Kidney (tissue), 14 donors: ENCODE data around the gene TMEM108. TPM values are rescaled to one million over a fixed set of nuclear protein-coding genes. Genes with fewer than 3 reads are reported as not detected.

ENCODE experiments used
- DNase-seq, 5 donors: peaks; one replicate each; pipeline ENCODE4 v3.0.0-alpha.2; 2013 to 2020
- FAIRE-seq: peaks from 2 replicates; lab custom pipeline; 2012; peaks lifted over from hg19 to GRCh38; lab: Jason Lieb, UNC
- H3K27ac ChIP-seq, 2 donors: one replicate each; pipeline ENCODE4 v1.7.0; 2013; ENCODE audit warnings: low read depth in 2 of 2, low read length in 2 of 2, inconsistent platforms in 1 of 2
- H3K27me3 ChIP-seq: one replicate; pipeline ENCODE4 v1.7.1; 2013; ENCODE audit warnings: low read length, inconsistent platforms; ENCODE audit not compliant: control insufficient read depth, insufficient read depth
- H3K36me3 ChIP-seq, 3 donors: one replicate each; pipeline versions ENCODE4 v1.7.0 to v1.7.1; 2013; ENCODE audit warnings: low read length in 3 of 3, control low read depth in 1 of 3, inconsistent platforms in 1 of 3; ENCODE audit not compliant: insufficient read depth in 3 of 3, control insufficient read depth in 2 of 3
- H3K4me1 ChIP-seq, 3 donors: one replicate each; pipeline versions ENCODE4 v1.7.0 to v1.7.1; 2013; ENCODE audit warnings: low read length in 3 of 3, inconsistent platforms in 1 of 3, low read depth in 1 of 3; ENCODE audit not compliant: control insufficient read depth in 2 of 3, insufficient read depth in 2 of 3
- H3K4me3 ChIP-seq, 3 donors: one replicate each; pipeline versions ENCODE4 v1.7.0 to v1.8.1; 2013; ENCODE audit warnings: low read length in 3 of 3, control low read depth in 1 of 3, inconsistent platforms in 1 of 3
- H3K9ac ChIP-seq, 3 donors: one replicate each; pipeline versions ENCODE4 v1.7.0 to v1.7.1; 2013; ENCODE audit warnings: low read length in 3 of 3, control low read depth in 1 of 3, inconsistent platforms in 1 of 3
- H3K9me3 ChIP-seq, 3 donors: one replicate each; pipeline versions ENCODE4 v1.7.0 to v1.7.1; 2013; ENCODE audit warnings: low read length in 3 of 3, control low read depth in 1 of 3, inconsistent platforms in 1 of 3; ENCODE audit not compliant: control insufficient read depth in 2 of 3, insufficient read depth in 1 of 3
- CTCF ChIP-seq: IDR thresholded peaks from 3 replicates; pipeline ENCODE4 v1.5.1; 2012; ENCODE audit warnings: mild to moderate bottlenecking, moderate library complexity, borderline replicate concordance; ENCODE audit not compliant: insufficient read depth; ENCODE audit errors: extremely low read depth
- intact Hi-C: fragments of 100-400 bp; cut with DNase I; formaldehyde crosslinking; loops from one replicate; pipeline ENCODE4 v1.11.1; 2022
- polyA plus RNA-seq: library from polyadenylated mRNA; stranded (reverse); fragments of 350-450 nt; fragmentation: Illumina TruSeq; extraction: RNeasy Lipid Tissue Mini Kit (QIAGEN cat#74804); gene quantifications from one replicate; pipeline ENCODE4 v1.2.3, GENCODE V29; 2014; ENCODE audit warnings: low read depth, low replicate concordance; ENCODE audit not compliant: insufficient read depth
- total RNA-seq: library from RNA; stranded (reverse); fragmentation: NEBNext Ultra II Directional; extraction: Animal tissue kit (Norgen Biotek cat#: 25700); gene quantifications from one replicate; pipeline ENCODE4 v1.2.1, GENCODE V29; 2021
- donor health status: control.
- donor health status: control.
- donor health status: control.
- donor health status: control.
- donor health status: control.
- donor health status: DM: yes; HTN: yes; CAD: no.
- donor health status: Normal renal cell carcinoma (clear cell type).

Gene TMEM108
- total and polyA plus RNA-seq, 2 donors from 2014 or later = 0.91 to 1.5 TPM

- Histone ChIP-seq H3K4me1 (no peaks in the 10 kb centered on the region), H3K4me3 (no peak overlapping the region), H3K9ac (no peak overlapping the region), H3K36me3 (no peaks in the 10 kb centered on the region), H3K9me3 (no peaks in the 10 kb centered on the region), H3K27me3 (no peaks in the 10 kb centered on the region), H3K27ac (no peak overlapping the region)
- FAIRE-seq (no peak), DNase-seq (no peak)
- intact Hi-C loops = no loop called here
- no peak for TF ChIP-seq CTCF
Measured at GRCh38 chr3:133301194-133301593, 263.0 kb downstream of the TMEM108 start.

- Histone ChIP-seq H3K27ac (no peak overlapping the region), H3K36me3 (no peaks in the 10 kb centered on the region), H3K9ac (no peak overlapping the region), H3K4me3 (no peak overlapping the region), H3K4me1 (no peaks in the 10 kb centered on the region), H3K27me3 (no peaks in the 10 kb centered on the region), H3K9me3 (no peaks in the 10 kb centered on the region)
- FAIRE-seq (no peak), DNase-seq (no peak)
- intact Hi-C loops = no loop called here
- no peak for TF ChIP-seq CTCF
Measured at GRCh38 chr3:133301731-133302130, 263.5 kb downstream of the TMEM108 start.

- Histone ChIP-seq H3K9ac (no peak overlapping the region), H3K4me1 (no peaks in the 10 kb centered on the region)
Measured at GRCh38 chr3:133303430-133303829, 265.2 kb downstream of the TMEM108 start.

More at GRCh38 chr3:133303430-133303829, 265.2 kb downstream of the TMEM108 start:
- Histone ChIP-seq H3K4me3 (no peak overlapping the region), H3K27me3 (no peaks in the 10 kb centered on the region), H3K27ac (no peak overlapping the region), H3K36me3 (no peaks in the 10 kb centered on the region), H3K9me3 (no peaks in the 10 kb centered on the region)
- DNase-seq = no peak
- TF ChIP-seq CTCF = no peak
- intact Hi-C loops = no loop called here
- FAIRE-seq = no peak
